H1 (cell line): ENCODE data around the gene PDZD8. TPM values are rescaled to one million over a fixed set of nuclear protein-coding genes. Genes with fewer than 3 reads are reported as not detected.

Experiments used
- ASH2L ChIP-seq: fragments of 200-600, 300-600 bp; sonication (generic); IDR thresholded peaks from one replicate; pipeline ENCODE4 v1.7.1; 2017; ENCODE audit warnings: low read length
- CBX5 ChIP-seq: fragments of 300-800, 300-1000 bp; sonication (generic); IDR thresholded peaks from 2 replicates; pipeline ENCODE4 v1.7.1; 2016; ENCODE audit warnings: antibody characterized with exemption, low read length, low read depth
- CHD2 ChIP-seq: IDR thresholded peaks from 2 replicates; pipeline ENCODE4 v1.6.1; 2012; ENCODE audit warnings: low read length, improper control_type of control experiment
- EZH2 ChIP-seq: fragments of 200-600 bp; sonication (generic); IDR thresholded peaks from 2 replicates; pipeline ENCODE4 v1.7.1; 2012; ENCODE audit warnings: low read depth, mild to moderate bottlenecking, moderate library complexity, low read length, inconsistent platforms; ENCODE audit not compliant: severe bottlenecking
- MAX ChIP-seq: IDR thresholded peaks from 2 replicates; pipeline ENCODE4 v1.6.1; 2012; ENCODE audit warnings: inconsistent platforms
- POLR2A ChIP-seq, 2 experiments: IDR thresholded peaks; 1 replicate in 1 of 2; 2 replicates in 1 of 2; pipeline ENCODE4 v1.6.1; 2011; ENCODE audit warnings: low read depth in 2 of 2, low read length in 2 of 2, mild to moderate bottlenecking in 2 of 2; ENCODE audit errors: control extremely low read depth in 1 of 2
- SAP30 ChIP-seq: fragments of 300-600 bp; sonication (generic); IDR thresholded peaks from 2 replicates; pipeline ENCODE4 v1.7.1; 2012; ENCODE audit warnings: low read length, moderate library complexity, mild to moderate bottlenecking, inconsistent platforms; ENCODE audit not compliant: insufficient read depth, insufficient replicate concordance
- TAF1 ChIP-seq: IDR thresholded peaks from 2 replicates; pipeline ENCODE4 v1.6.1; 2011; ENCODE audit warnings: mild to moderate bottlenecking, low read depth, low read length
- polyA plus RNA-seq, 7 experiments: library from polyadenylated mRNA; depleted of rRNA in 3 of 7; stranded (reverse) in 5 of 7; unstranded in 2 of 7; fragments of >200 nt in 5 of 7; fragments of 200-250 nt in 2 of 7; gene quantifications; 1 replicate in 5 of 7; 2 replicates in 1 of 7; 4 replicates in 1 of 7; pipeline versions ENCODE4 v1.2.1 to v1.2.3, GENCODE V29; 2011 to 2013; ENCODE audit warnings: missing spikeins in 2 of 7, mixed read lengths in 2 of 7
- total RNA-seq: library from RNA; stranded (reverse); fragmentation: NEBNext Ultra II Directional; extraction: Animal tissue kit (Norgen Biotek cat#: 25700); gene quantifications from 2 replicates; pipeline ENCODE4 v1.2.1, GENCODE V29; 2021

The PDZD8 gene
- total and polyA plus RNA-seq, 2 of the 8 experiments (the other 6 are each of a cell fraction or from before 2014, with no cell fraction given), result 10.9 to 50.1 TPM

GRCh38 chr10:117254774-117255735 lies 120.2 kb downstream of the PDZD8 start (continued):
- no peak for TF ChIP-seq ASH2L
- TF ChIP-seq MAX, result no peak
- no peak for TF ChIP-seq POLR2A (IDR thresholded peaks at IDR 0.05; ENCODE audit: control extremely low read depth in 1 of 2, low read depth in 2 of 2, low read length in 2 of 2)
- TF ChIP-seq EZH2, result no peak
- TF ChIP-seq TAF1, result no peak
- no peak for TF ChIP-seq CHD2
- TF ChIP-seq SAP30, result no peak
- TF ChIP-seq CBX5, result no peak
